ENCODE data around the gene PRRX2. TPM values are rescaled to one million over a fixed set of nuclear protein-coding genes. Genes with fewer than 3 reads are reported as not detected.

Gene PRRX2
- total and polyA plus RNA-seq, 9 donors: 0.20 to 4.0 (median 0.77) TPM

- H3K27ac ChIP-seq: peak overlapping the region; percentile 55 to 89
- intact Hi-C loops (cut with DNase I): loop anchor here in 3 of 4 donors (5.0 kb wide), 2 partner anchors 141 to 146 kb away; no protein-coding TSS in a partner anchor
- peak in 3 of 5 donors; percentile 40 to 51 (median 49) for DNase-seq
Measured at GRCh38 chr9:129640871-129641749, 24.3 kb upstream of the PRRX2 start.

GRCh38 chr9:129641750-129642585 lies 23.5 kb upstream of the PRRX2 start, which contains the start of gene ASB6:
Gene ASB6, minus strand, starts transcription at chr9:129642151. Its CDS starts 152 bp downstream, at chr9:129641999.
- Histone ChIP-seq H3K36me3 (no peaks in the 10 kb centered on the region), H3K9me3 (no peaks in the 10 kb centered on the region), H3K4me1 (ENCODE audit: insufficient read depth) (peaks cover 9% of the 10 kb centered on the region), H3K27me3 (no peaks in the 10 kb centered on the region), H3K27ac (peak within 1 kb of the TSS; percentile 66 to 89), H3K4me3 (peak within 1 kb of the TSS; percentile 89)
- 0 to 1% (median 0%) methylated on average over 44 to 93 of the region's 93 CpGs for WGBS, 3 donors
- TF ChIP-seq POLR2A (IDR thresholded peaks at IDR 0.05) (peak; percentile 35), CTCF (IDR thresholded peaks at IDR 0.05) (peak; percentile 99 to 100 (median 100)), EP300 (IDR thresholded peaks at IDR 0.05) (no peak)
- DNase-seq: peak; percentile 98 to 99 (median 99)
- intact Hi-C loops (cut with DNase I): loop anchor here in 3 of 4 donors (5.0 kb wide), 2 partner anchors 140 to 145 kb away; no protein-coding TSS in a partner anchor

More at GRCh38 chr9:129640871-129641749, 24.3 kb upstream of the PRRX2 start:
- Histone ChIP-seq H3K4me1 (ENCODE audit: insufficient read depth) (peaks cover 9% of the 10 kb centered on the region), H3K27me3 (no peaks in the 10 kb centered on the region), H3K36me3 (no peaks in the 10 kb centered on the region), H3K9me3 (no peaks in the 10 kb centered on the region), H3K4me3 (peak overlapping the region; percentile 89)
- TF ChIP-seq EP300 (IDR thresholded peaks at IDR 0.05): no peak
- TF ChIP-seq CTCF (IDR thresholded peaks at IDR 0.05): no peak
- no peak for TF ChIP-seq POLR2A (IDR thresholded peaks at IDR 0.05)
- WGBS, 3 donors: 12 to 17% (median 15%) methylated on average over 34 to 44 of the region's 44 CpGs

GRCh38 chr9:129643706-129644105 lies 21.7 kb upstream of the PRRX2 start:
- no peak overlapping the region for H3K27ac ChIP-seq
- TF ChIP-seq POLR2A (IDR thresholded peaks at IDR 0.05) (no peak), CTCF (IDR thresholded peaks at IDR 0.05) (no peak), EP300 (IDR thresholded peaks at IDR 0.05) (no peak)
- no peaks in the 10 kb centered on the region for H3K36me3 ChIP-seq
- peak in 1 of 5 donors; percentile 32 for DNase-seq
- no peak overlapping the region for H3K4me3 ChIP-seq
- intact Hi-C loops (cut with DNase I): loop anchor here in 3 of 4 donors (5.0 kb wide), 2 partner anchors 139 to 144 kb away; no protein-coding TSS in a partner anchor
- H3K27me3 ChIP-seq: no peaks in the 10 kb centered on the region
- 73 to 83% (median 83%) methylated on average over 10 of the region's 10 CpGs for WGBS, 3 donors
- H3K4me1 ChIP-seq (ENCODE audit: insufficient read depth): peaks cover 9% of the 10 kb centered on the region
- no peaks in the 10 kb centered on the region for H3K9me3 ChIP-seq

- DNase-seq: peak in 2 of 5 donors; percentile 17 to 19
- intact Hi-C loops (cut with DNase I): loop anchor here in 3 of 4 donors (5.0 kb wide), 2 partner anchors 138 to 143 kb away; no protein-coding TSS in a partner anchor
- no peaks in the 10 kb centered on the region for H3K27me3 ChIP-seq
- 67 to 73% (median 67%) methylated on average over 11 of the region's 11 CpGs for WGBS, 3 donors
- no peak overlapping the region for H3K4me3 ChIP-seq
- H3K4me1 ChIP-seq (ENCODE audit: insufficient read depth): peaks cover 9% of the 10 kb centered on the region
- H3K36me3 ChIP-seq: no peaks in the 10 kb centered on the region
- H3K9me3 ChIP-seq: no peaks in the 10 kb centered on the region
- H3K27ac ChIP-seq: no peak overlapping the region
- no peak for TF ChIP-seq POLR2A (IDR thresholded peaks at IDR 0.05)
- no peak for TF ChIP-seq CTCF (IDR thresholded peaks at IDR 0.05)
- TF ChIP-seq EP300 (IDR thresholded peaks at IDR 0.05): no peak
Measured at GRCh38 chr9:129644365-129644764, 21.1 kb upstream of the PRRX2 start.
